ENCODE measurements around the gene CLN5.

The CLN5 gene

GRCh38 chr13:77016888-77017623 is 25.2 kb downstream of the CLN5 start:
- DNase-seq (ENCODE audit: low read depth in 2 of 3, low spot score in 2 of 3), result no peak

- no peak for DNase-seq (ENCODE audit: low read depth in 2 of 3, low spot score in 2 of 3)
These were observed 27.9 kb downstream of the CLN5 start for GRCh38 chr13:77019756-77020155.

GRCh38 chr13:77022341-77022740 is 30.5 kb downstream of the CLN5 start:
- no peak for DNase-seq (ENCODE audit: low read depth in 2 of 3, low spot score in 2 of 3)

GRCh38 chr13:77026255-77026860 is 34.5 kb downstream of the CLN5 start:
- peak; percentile 40 to 58 (median 47) for DNase-seq (ENCODE audit: low read depth in 2 of 3, low spot score in 2 of 3)

- peak; percentile 48 to 71 (median 62) for DNase-seq (ENCODE audit: low read depth in 2 of 3, low spot score in 2 of 3)
These were observed 35.2 kb downstream of the CLN5 start, which contains the start of gene FBXL3 for GRCh38 chr13:77026861-77027621. TSS of gene FBXL3 (minus strand) at chr13:77027159. CDS start at chr13:77021860, 5,299 bp downstream.

GRCh38 chr13:77028202-77028601 is 36.3 kb downstream of the CLN5 start:
- DNase-seq (ENCODE audit: low read depth in 2 of 3, low spot score in 2 of 3), result no peak

GRCh38 chr13:77029436-77029835 is 37.6 kb downstream of the CLN5 start:
- DNase-seq (ENCODE audit: low read depth in 2 of 3, low spot score in 2 of 3), result no peak

GRCh38 chr13:77031656-77032243 is 39.9 kb downstream of the CLN5 start:
- DNase-seq (ENCODE audit: low read depth in 2 of 3, low spot score in 2 of 3), result no peak

- no peak for DNase-seq (ENCODE audit: low read depth in 2 of 3, low spot score in 2 of 3)
These were observed 41.9 kb downstream of the CLN5 start for GRCh38 chr13:77033717-77034302.

- no peak for DNase-seq (ENCODE audit: low read depth in 2 of 3, low spot score in 2 of 3)
These were observed 43.0 kb downstream of the CLN5 start for GRCh38 chr13:77034881-77035280.

- no peak for DNase-seq (ENCODE audit: low read depth in 2 of 3, low spot score in 2 of 3)
These were observed 44.4 kb downstream of the CLN5 start for GRCh38 chr13:77036279-77036678.

- DNase-seq (ENCODE audit: low read depth in 2 of 3, low spot score in 2 of 3), result no peak
These were observed 47.1 kb downstream of the CLN5 start for GRCh38 chr13:77038907-77039480.

GRCh38 chr13:77040076-77040475 is 48.2 kb downstream of the CLN5 start:
- no peak for DNase-seq (ENCODE audit: low read depth in 2 of 3, low spot score in 2 of 3)

- no peak for DNase-seq (ENCODE audit: low read depth in 2 of 3, low spot score in 2 of 3)
These were observed 49.0 kb downstream of the CLN5 start for GRCh38 chr13:77040835-77041234.

- no peak for DNase-seq (ENCODE audit: low read depth in 2 of 3, low spot score in 2 of 3)
These were observed 50.8 kb downstream of the CLN5 start for GRCh38 chr13:77042566-77043177.

GRCh38 chr13:77047649-77048343 is 55.9 kb downstream of the CLN5 start:
- DNase-seq (ENCODE audit: low read depth in 2 of 3, low spot score in 2 of 3), result no peak

GRCh38 chr13:77048681-77049080 is 56.8 kb downstream of the CLN5 start:
- no peak for DNase-seq (ENCODE audit: low read depth in 2 of 3, low spot score in 2 of 3)

- no peak for DNase-seq (ENCODE audit: low read depth in 2 of 3, low spot score in 2 of 3)
These were observed 61.3 kb downstream of the CLN5 start for GRCh38 chr13:77053192-77053591.
